DOHH2 (cell line): ENCODE results near the gene PRB2.
"Not testable (repeated sequence)": the region's sequence is repeated elsewhere in the genome, so short reads cannot be mapped to it uniquely, and the experiment has no call there.

Experiments
- EZH2phosphoT487 ChIP-seq: fragments of 200-600 bp; sonication (generic); IDR thresholded peaks from 2 replicates; pipeline ENCODE4 v1.6.1; 2017; ENCODE audit warnings: borderline replicate concordance, mild to moderate bottlenecking, antibody characterized with exemption, low read length, moderate library complexity, mixed read lengths
- TF ChIP-seq, protein P1 (sequence below): fragments of 200-600 bp; sonication (generic); IDR thresholded peaks from one replicate; pipeline ENCODE4 v1.5.1; 2014; ENCODE audit warnings: antibody characterized with exemption, mild to moderate bottlenecking, low read depth, low read length; ENCODE audit not compliant: poor library complexity, severe bottlenecking

- TF ChIP-seq, protein P1, sequence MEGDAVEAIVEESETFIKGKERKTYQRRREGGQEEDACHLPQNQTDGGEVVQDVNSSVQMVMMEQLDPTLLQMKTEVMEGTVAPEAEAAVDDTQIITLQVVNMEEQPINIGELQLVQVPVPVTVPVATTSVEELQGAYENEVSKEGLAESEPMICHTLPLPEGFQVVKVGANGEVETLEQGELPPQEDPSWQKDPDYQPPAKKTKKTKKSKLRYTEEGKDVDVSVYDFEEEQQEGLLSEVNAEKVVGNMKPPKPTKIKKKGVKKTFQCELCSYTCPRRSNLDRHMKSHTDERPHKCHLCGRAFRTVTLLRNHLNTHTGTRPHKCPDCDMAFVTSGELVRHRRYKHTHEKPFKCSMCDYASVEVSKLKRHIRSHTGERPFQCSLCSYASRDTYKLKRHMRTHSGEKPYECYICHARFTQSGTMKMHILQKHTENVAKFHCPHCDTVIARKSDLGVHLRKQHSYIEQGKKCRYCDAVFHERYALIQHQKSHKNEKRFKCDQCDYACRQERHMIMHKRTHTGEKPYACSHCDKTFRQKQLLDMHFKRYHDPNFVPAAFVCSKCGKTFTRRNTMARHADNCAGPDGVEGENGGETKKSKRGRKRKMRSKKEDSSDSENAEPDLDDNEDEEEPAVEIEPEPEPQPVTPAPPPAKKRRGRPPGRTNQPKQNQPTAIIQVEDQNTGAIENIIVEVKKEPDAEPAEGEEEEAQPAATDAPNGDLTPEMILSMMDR, result not testable (repeated sequence)
- TF ChIP-seq EZH2phosphoT487, result not testable (repeated sequence)
These were observed 35.0 kb downstream of the PRB2 start for GRCh38 chr12:11360205-11360883.
